Activated B cell treated with CpG ODN at 0.5 μM for 24 hours (primary cell): ENCODE results near the gene PPP1CA. TPM values are rescaled to one million over a fixed set of nuclear protein-coding genes. Genes with fewer than 3 reads are reported as not detected.

ENCODE experiments used
- ATAC-seq: fragments of 200-7000 bp; cut with Tn5 transposase; one replicate; pipeline ENCODE4 v1.10.0; 2021; ENCODE audit warnings: low read depth, mild to moderate bottlenecking, moderate library complexity
- CTCF ChIA-PET: fragments of 350-600 bp; sonication (Branson Sonifier 250); formaldehyde crosslinking; loops from one replicate; lab custom pipeline; 2021; ENCODE audit warnings: antibody characterized with exemption; lab: Charles Lee
- POLR2A ChIA-PET: fragments of 350-600 bp; sonication (Branson Sonifier 250); formaldehyde crosslinking; loops from one replicate; lab custom pipeline; 2021; ENCODE audit warnings: antibody characterized with exemption; lab: Charles Lee
- DNase-seq: peaks from one replicate; pipeline ENCODE4 v3.0.0; 2022
- H3K27ac Mint-ChIP-seq: one replicate; pipeline ENCODE4 v1.8.0; 2020; ENCODE audit warnings: mixed read lengths
- H3K27me3 Mint-ChIP-seq: one replicate; pipeline ENCODE4 v1.8.0; 2021; ENCODE audit warnings: mixed read lengths
- H3K36me3 Mint-ChIP-seq: one replicate; pipeline ENCODE4 v1.8.0; 2021; ENCODE audit warnings: low read depth, mixed read lengths
- H3K4me1 Mint-ChIP-seq: one replicate; pipeline ENCODE4 v1.8.0; 2021; ENCODE audit warnings: mixed read lengths
- H3K4me3 Mint-ChIP-seq: one replicate; pipeline ENCODE4 v1.8.0; 2020; ENCODE audit warnings: mild to moderate bottlenecking, mixed read lengths
- H3K9me3 Mint-ChIP-seq: one replicate; pipeline ENCODE4 v1.8.0; 2020; ENCODE audit warnings: mixed read lengths
- CTCF ChIP-seq: fragments of 200-600 bp; IDR thresholded peaks from one replicate; pipeline ENCODE4 v1.8.0; 2022; ENCODE audit warnings: antibody characterized with exemption, mild to moderate bottlenecking
- intact Hi-C: fragments of 100-400 bp; cut with micrococcal nuclease; formaldehyde crosslinking; loops from one replicate; pipeline ENCODE4 v1.15.1; 2024
- total RNA-seq: library from RNA; stranded (reverse); gene quantifications from 2 replicates; pipeline ENCODE4 v1.2.3, GENCODE V29; 2022

PPP1CA gene
- total RNA-seq, 1 donor from 2014 or later = 349 TPM

GRCh38 chr11:67349036-67349435, 52.6 kb downstream of the PPP1CA start:
- ATAC-seq (no peak), DNase-seq (no peak)
- Mint-ChIP-seq H3K36me3 (peaks cover 13% of the 10 kb centered on the region), H3K4me1 (peaks cover 81% of the 10 kb centered on the region), H3K27me3 (no peaks in the 10 kb centered on the region), H3K27ac (peak overlapping the region; percentile 89), H3K4me3 (no peak overlapping the region), H3K9me3 (no peaks in the 10 kb centered on the region)
- ChIA-PET CTCF (interaction anchor here (1.1 to 10.1 kb wide), 4 partner anchors 8 to 87 kb away, joined by 3 to 735 read pairs (median 8); partner anchors contain the start of gene CLCF1), POLR2A (interaction anchor here (1.0 to 26.3 kb wide), 5 partner anchors 13 to 87 kb away, joined by 3 to 1307 read pairs (median 4); partner anchors contain the start of genes ANKRD13D, CLCF1 and PPP1CA)
- TF ChIP-seq CTCF = no peak
- intact Hi-C loops = no loop called here

Other genes with a start within 250 kb of the PPP1CA start
- 159 and 175 TPM in 2 replicates for gene GRK2, start 135.4 kb downstream of the PPP1CA start, total RNA-seq
- gene ANKRD13D, start 112.6 kb downstream of the PPP1CA start, total RNA-seq = 97.2 and 116 TPM in 2 replicates
- 5.1 and 7.7 TPM in 2 replicates for gene SSH3, start 98.3 kb downstream of the PPP1CA start, total RNA-seq
- 166 and 169 TPM in 2 replicates for gene POLD4, start 48.3 kb downstream of the PPP1CA start, total RNA-seq
- gene CLCF1, start 28.3 kb downstream of the PPP1CA start, total RNA-seq = 28.2 and 30.7 TPM in 2 replicates
- gene RAD9A, start 9.9 kb downstream of the PPP1CA start, total RNA-seq = 30.4 and 35.2 TPM in 2 replicates
- gene TBC1D10C, start 2.2 kb upstream of the PPP1CA start, total RNA-seq = 158 and 163 TPM in 2 replicates
- gene CARNS1, start 13.8 kb upstream of the PPP1CA start, total RNA-seq = 5.7 and 6.3 TPM in 2 replicates
- gene RPS6KB2, start 26.6 kb upstream of the PPP1CA start, total RNA-seq = 66.9 and 74.5 TPM in 2 replicates
- gene PTPRCAP, start 35.8 kb upstream of the PPP1CA start, total RNA-seq = 328 and 347 TPM in 2 replicates
- 34.0 and 39.7 TPM in 2 replicates for gene CORO1B, start 41.6 kb upstream of the PPP1CA start, total RNA-seq
- not detected in 2 replicates for gene GPR152, start 50.9 kb upstream of the PPP1CA start, total RNA-seq
- gene CABP4, start 53.5 kb upstream of the PPP1CA start, total RNA-seq = 2.1 and 3.0 TPM in 2 replicates
- gene TMEM134, start 67.4 kb upstream of the PPP1CA start, total RNA-seq = 76.0 and 83.5 TPM in 2 replicates
- 108 and 114 TPM in 2 replicates for gene AIP, start 81.2 kb upstream of the PPP1CA start, total RNA-seq
- gene PITPNM1, start 103.5 kb upstream of the PPP1CA start, total RNA-seq = 103 and 111 TPM in 2 replicates
- 67.1 and 68.5 TPM in 2 replicates for gene CDK2AP2, start 106.3 kb upstream of the PPP1CA start, total RNA-seq
- gene CABP2, start 121.6 kb upstream of the PPP1CA start, total RNA-seq = not detected in 2 replicates
- 331 and 362 TPM in 2 replicates for gene GSTP1, start 182.0 kb upstream of the PPP1CA start, total RNA-seq
- gene NDUFV1, start 205.1 kb upstream of the PPP1CA start, total RNA-seq = 207 and 221 TPM in 2 replicates
- gene NUDT8, start 228.1 kb upstream of the PPP1CA start, total RNA-seq = 5.3 and 6.1 TPM in 2 replicates
- gene TBX10, start 237.9 kb upstream of the PPP1CA start, total RNA-seq = not detected in 2 replicates
- gene ACY3, start 248.9 kb upstream of the PPP1CA start, total RNA-seq = not detected in 2 replicates